H1 (cell line): Measurements from ENCODE around the gene PTGDS.

Experiments used
- BACH1 ChIP-seq: IDR thresholded peaks from 2 replicates; pipeline ENCODE4 v1.6.1; 2012; ENCODE audit warnings: low read length, improper control_type of control experiment
- CEBPB ChIP-seq: IDR thresholded peaks from 2 replicates; pipeline ENCODE4 v1.6.1; 2012; ENCODE audit warnings: low read depth, low read length
- EP300 ChIP-seq, 2 experiments: IDR thresholded peaks; 1 replicate in 1 of 2; 2 replicates in 1 of 2; pipeline ENCODE4 v1.6.1; 2011 to 2012; ENCODE audit warnings: low read depth in 2 of 2, low read length in 2 of 2, mild to moderate bottlenecking in 2 of 2, borderline replicate concordance in 1 of 2, inconsistent platforms in 1 of 2, moderate library complexity in 1 of 2
- EZH2 ChIP-seq: fragments of 200-600 bp; sonication (generic); IDR thresholded peaks from 2 replicates; pipeline ENCODE4 v1.7.1; 2012; ENCODE audit warnings: low read depth, mild to moderate bottlenecking, moderate library complexity, low read length, inconsistent platforms; ENCODE audit not compliant: severe bottlenecking
- JUND ChIP-seq: IDR thresholded peaks from 2 replicates; pipeline ENCODE4 v1.6.1; 2011; ENCODE audit warnings: mild to moderate bottlenecking, improper control_type of control experiment, low read length
- MAX ChIP-seq: IDR thresholded peaks from 2 replicates; pipeline ENCODE4 v1.6.1; 2012; ENCODE audit warnings: inconsistent platforms
- POLR2A ChIP-seq, 2 experiments: IDR thresholded peaks; 1 replicate in 1 of 2; 2 replicates in 1 of 2; pipeline ENCODE4 v1.6.1; 2011; ENCODE audit warnings: low read depth in 2 of 2, low read length in 2 of 2, mild to moderate bottlenecking in 2 of 2; ENCODE audit errors: control extremely low read depth in 1 of 2
- POLR2AphosphoS5 ChIP-seq: IDR thresholded peaks from 2 replicates; pipeline ENCODE4 v1.6.1; 2011; ENCODE audit warnings: low read depth, low read length
- POU5F1 ChIP-seq: IDR thresholded peaks from 2 replicates; pipeline ENCODE4 v1.6.1; 2011; ENCODE audit warnings: low read depth, mild to moderate bottlenecking, low read length, moderate library complexity
- TEAD4 ChIP-seq: IDR thresholded peaks from 2 replicates; pipeline ENCODE4 v1.6.1; 2012; ENCODE audit warnings: low read depth, low read length, inconsistent platforms, mixed read lengths
- USF2 ChIP-seq: IDR thresholded peaks from 2 replicates; pipeline ENCODE4 v1.6.1; 2011; ENCODE audit warnings: low read length, improper control_type of control experiment
- YY1 ChIP-seq: IDR thresholded peaks from 2 replicates; pipeline ENCODE4 v1.6.1; 2011; ENCODE audit warnings: low read depth, mild to moderate bottlenecking, low read length
- TF ChIP-seq, protein P1 (sequence below), 3 experiments: IDR thresholded peaks; 1 replicate in 2 of 3; 2 replicates in 1 of 3; pipeline versions ENCODE4 v1.5.1 to v1.6.1; 2011; ENCODE audit warnings: low read length in 3 of 3, mild to moderate bottlenecking in 3 of 3, inconsistent platforms in 2 of 3, low read depth in 1 of 3, moderate library complexity in 1 of 3; ENCODE audit not compliant: insufficient read depth in 1 of 3; ENCODE audit errors: control extremely low read depth in 1 of 3
- TF ChIP-seq, protein P2 (sequence below): IDR thresholded peaks from 2 replicates; pipeline ENCODE4 v1.6.1; 2011; ENCODE audit warnings: low read depth, mild to moderate bottlenecking, low read length; ENCODE audit not compliant: insufficient read depth

DNA sequence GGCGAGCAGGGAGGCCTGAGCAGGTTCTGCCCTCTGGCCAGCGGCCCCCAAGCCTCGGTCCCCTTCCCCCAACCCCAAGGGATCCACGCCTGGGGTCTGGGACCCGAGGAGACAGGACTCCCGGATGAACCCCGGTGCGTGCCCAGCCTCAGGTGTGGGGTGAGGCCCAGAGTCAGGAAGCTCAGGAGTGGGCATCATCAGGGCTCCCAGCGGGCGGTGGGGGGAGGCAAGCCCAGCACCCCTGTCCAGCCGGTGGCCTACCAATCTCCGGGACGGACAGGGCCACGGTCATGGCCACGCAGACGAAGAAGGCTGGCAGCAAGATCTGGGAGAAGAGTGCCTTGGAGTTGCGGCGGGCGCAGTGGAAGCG, 36.3 kb downstream of the PTGDS start:
- TF ChIP-seq, protein P1, sequence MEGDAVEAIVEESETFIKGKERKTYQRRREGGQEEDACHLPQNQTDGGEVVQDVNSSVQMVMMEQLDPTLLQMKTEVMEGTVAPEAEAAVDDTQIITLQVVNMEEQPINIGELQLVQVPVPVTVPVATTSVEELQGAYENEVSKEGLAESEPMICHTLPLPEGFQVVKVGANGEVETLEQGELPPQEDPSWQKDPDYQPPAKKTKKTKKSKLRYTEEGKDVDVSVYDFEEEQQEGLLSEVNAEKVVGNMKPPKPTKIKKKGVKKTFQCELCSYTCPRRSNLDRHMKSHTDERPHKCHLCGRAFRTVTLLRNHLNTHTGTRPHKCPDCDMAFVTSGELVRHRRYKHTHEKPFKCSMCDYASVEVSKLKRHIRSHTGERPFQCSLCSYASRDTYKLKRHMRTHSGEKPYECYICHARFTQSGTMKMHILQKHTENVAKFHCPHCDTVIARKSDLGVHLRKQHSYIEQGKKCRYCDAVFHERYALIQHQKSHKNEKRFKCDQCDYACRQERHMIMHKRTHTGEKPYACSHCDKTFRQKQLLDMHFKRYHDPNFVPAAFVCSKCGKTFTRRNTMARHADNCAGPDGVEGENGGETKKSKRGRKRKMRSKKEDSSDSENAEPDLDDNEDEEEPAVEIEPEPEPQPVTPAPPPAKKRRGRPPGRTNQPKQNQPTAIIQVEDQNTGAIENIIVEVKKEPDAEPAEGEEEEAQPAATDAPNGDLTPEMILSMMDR (IDR thresholded peaks at IDR 0.05; ENCODE audit: control extremely low read depth in 1 of 3, insufficient read depth in 1 of 3, low read depth in 1 of 3, low read length in 3 of 3), result no peak
- TF ChIP-seq YY1 (no peak), EP300 (IDR thresholded peaks at IDR 0.05; ENCODE audit: borderline replicate concordance in 1 of 2, low read depth in 2 of 2, low read length in 2 of 2) (no peak), POLR2AphosphoS5 (no peak), JUND (no peak), POLR2A (IDR thresholded peaks at IDR 0.05; ENCODE audit: control extremely low read depth in 1 of 2, low read depth in 2 of 2, low read length in 2 of 2) (no peak), CEBPB (no peak), POU5F1 (no peak), EZH2 (no peak), MAX (no peak), USF2 (no peak), TEAD4 (no peak), BACH1 (no peak)
- TF ChIP-seq, protein P2, sequence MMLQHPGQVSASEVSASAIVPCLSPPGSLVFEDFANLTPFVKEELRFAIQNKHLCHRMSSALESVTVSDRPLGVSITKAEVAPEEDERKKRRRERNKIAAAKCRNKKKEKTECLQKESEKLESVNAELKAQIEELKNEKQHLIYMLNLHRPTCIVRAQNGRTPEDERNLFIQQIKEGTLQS, result no peak
